HepG2 (cell line): ENCODE results near the gene STK11. TPM values are rescaled to one million over a fixed set of nuclear protein-coding genes. Genes with fewer than 3 reads are reported as not detected.

Source experiments
- AGO1 ChIP-seq: fragments of 200-400 bp; formaldehyde crosslinking; IDR thresholded peaks from 2 replicates; pipeline ENCODE4 v1.6.1; 2017; ENCODE audit warnings: mild to moderate bottlenecking, low read depth, low read length, moderate library complexity; ENCODE audit not compliant: poor library complexity, severe bottlenecking
- AHR ChIP-seq: IDR thresholded peaks from 2 replicates; pipeline ENCODE4 v1.6.1; 2018; ENCODE audit warnings: missing genetic modification reagents, missing compliant biosample characterization
- DZIP1 ChIP-seq: sonication (generic); formaldehyde crosslinking; IDR thresholded peaks from 2 replicates; pipeline ENCODE4 v1.5.0; 2020; ENCODE audit warnings: mild to moderate bottlenecking, missing genetic modification reagents
- EED ChIP-seq: sonication (generic); formaldehyde crosslinking; IDR thresholded peaks from 2 replicates; pipeline ENCODE4 v1.5.0; 2020; ENCODE audit warnings: mild to moderate bottlenecking, missing genetic modification reagents
- FOXP4 ChIP-seq: sonication (generic); formaldehyde crosslinking; IDR thresholded peaks from 2 replicates; pipeline ENCODE4 v1.4.0; 2020; ENCODE audit warnings: missing genetic modification reagents
- IRF1 ChIP-seq: sonication (generic); formaldehyde crosslinking; IDR thresholded peaks from 2 replicates; pipeline ENCODE4 v1.4.0; 2020; ENCODE audit warnings: low read depth, mild to moderate bottlenecking, missing genetic modification reagents
- ISL2 ChIP-seq: sonication (generic); formaldehyde crosslinking; IDR thresholded peaks from 2 replicates; pipeline ENCODE4 v1.5.0; 2020; ENCODE audit warnings: missing genetic modification reagents
- KMT2B ChIP-seq: IDR thresholded peaks from 2 replicates; pipeline ENCODE4 v1.6.1; 2016; ENCODE audit warnings: missing genetic modification reagents, missing compliant biosample characterization
- NBN ChIP-seq: fragments of 450-650 bp; conservative IDR thresholded peaks from 2 replicates; pipeline ENCODE4 v1.6.1; 2017
- PRPF4 ChIP-seq: fragments of 200-400 bp; formaldehyde crosslinking; IDR thresholded peaks from 2 replicates; pipeline ENCODE4 v1.6.1; 2016; ENCODE audit warnings: low read length, low read depth; ENCODE audit not compliant: poor library complexity, severe bottlenecking
- SIN3B ChIP-seq: fragments of 150-350 bp; IDR thresholded peaks from 2 replicates; pipeline ENCODE4 v1.6.1; 2014; ENCODE audit warnings: low read length
- SPEN ChIP-seq: sonication (generic); formaldehyde crosslinking; IDR thresholded peaks from 2 replicates; pipeline ENCODE4 v1.5.1; 2020; ENCODE audit warnings: low read depth, mild to moderate bottlenecking, missing genetic modification reagents
- TFDP1 ChIP-seq: IDR thresholded peaks from 2 replicates; pipeline ENCODE4 v1.6.1; 2016; ENCODE audit warnings: missing compliant biosample characterization, missing genetic modification reagents, borderline replicate concordance
- ZBTB44 ChIP-seq: sonication (generic); formaldehyde crosslinking; IDR thresholded peaks from 2 replicates; pipeline ENCODE4 v1.4.0; 2020; ENCODE audit warnings: missing genetic modification reagents
- ZNF121 ChIP-seq: sonication (generic); formaldehyde crosslinking; IDR thresholded peaks from 2 replicates; pipeline ENCODE4 v1.5.0; 2020; ENCODE audit warnings: mild to moderate bottlenecking, missing genetic modification reagents
- ZNF230 ChIP-seq: sonication (generic); formaldehyde crosslinking; IDR thresholded peaks from 2 replicates; pipeline ENCODE4 v1.4.0; 2020; ENCODE audit warnings: mild to moderate bottlenecking, missing genetic modification reagents
- ZNF274 ChIP-seq: sonication (generic); formaldehyde crosslinking; IDR thresholded peaks from 2 replicates; pipeline ENCODE4 v1.5.1; 2020; ENCODE audit warnings: mild to moderate bottlenecking, missing genetic modification reagents
- ZNF335 ChIP-seq: sonication (generic); formaldehyde crosslinking; IDR thresholded peaks from 2 replicates; pipeline ENCODE4 v1.4.0; 2020; ENCODE audit warnings: missing genetic modification reagents
- ZNF562 ChIP-seq: sonication (generic); formaldehyde crosslinking; IDR thresholded peaks from 2 replicates; pipeline ENCODE4 v1.8.0; 2022; ENCODE audit warnings: missing genetic modification reagents, borderline replicate concordance
- ZNF747 ChIP-seq: sonication (generic); formaldehyde crosslinking; IDR thresholded peaks from 2 replicates; pipeline ENCODE4 v1.8.1; 2023; ENCODE audit warnings: missing genetic modification reagents, mild to moderate bottlenecking, borderline replicate concordance
- polyA plus RNA-seq, 8 experiments: library from polyadenylated mRNA; depleted of rRNA in 3 of 8; stranded (reverse) in 7 of 8; unstranded in 1 of 8; fragments of >200 nt; fragmentation: Illumina TruSeq in 4 of 8; extraction: Trizol in 4 of 8; gene quantifications; 2 replicates each; pipeline versions ENCODE4 v1.2.1 to v1.2.3, GENCODE V29; 2011 to 2016; ENCODE audit warnings: low read depth in 4 of 8, missing spikeins in 1 of 8, mixed read lengths in 1 of 8; ENCODE audit not compliant: insufficient read depth in 1 of 8
- total RNA-seq, 5 experiments: library from RNA; depleted of rRNA; stranded (reverse); fragments of >200 nt; fragmentation: Illumina TruSeq; extraction: Trizol; gene quantifications; 2 replicates each; pipeline ENCODE4 v1.2.3, GENCODE V29; 2016; ENCODE audit warnings: low read depth in 1 of 5

Gene STK11
- total and polyA plus RNA-seq, 2 of the 13 experiments (the other 11 are each of a cell fraction or from before 2014, with no cell fraction given): 27.5 to 43.6 TPM

GRCh38 chr19:1266129-1266915, 60.7 kb downstream of the STK11 start (continued):
- no peak for TF ChIP-seq PRPF4
- TF ChIP-seq ZNF274 (CRISPR knock-in tag): 0 out of 2 replicates have a peak, but pooled peaks have one; percentile 26
- TF ChIP-seq FOXP4 (CRISPR knock-in tag): peak; percentile 74
- peak; percentile 50; the same call in 1 of the 2 replicates for TF ChIP-seq TFDP1 (CRISPR knock-in tag)
- no peak for TF ChIP-seq KMT2B
- TF ChIP-seq NBN: no peak
- peak; percentile 77; the same call in 1 of the 2 replicates for TF ChIP-seq IRF1
- TF ChIP-seq ZNF335 (CRISPR knock-in tag): peak; percentile 60; the same call in 1 of the 2 replicates
- TF ChIP-seq ZNF562: no peak
- TF ChIP-seq ZNF747: peak; percentile 67; the same call in 1 of the 2 replicates
- 0 out of 2 replicates have a peak, but pooled peaks have one; percentile 52 for TF ChIP-seq ZNF230 (CRISPR knock-in tag)
- peak; percentile 41 for TF ChIP-seq ISL2
- TF ChIP-seq AGO1: peak; percentile 81
- TF ChIP-seq AHR (CRISPR knock-in tag): no peak
- no peak for TF ChIP-seq ZNF121 (CRISPR knock-in tag)
- no peak; the same call in none of the 2 replicates for TF ChIP-seq SPEN (CRISPR knock-in tag)
- no peak for TF ChIP-seq SIN3B
- TF ChIP-seq EED (CRISPR knock-in tag): peak; percentile 93
- TF ChIP-seq DZIP1 (CRISPR knock-in tag): 0 out of 2 replicates have a peak, but pooled peaks have one; percentile 18
- no peak for TF ChIP-seq ZBTB44 (CRISPR knock-in tag)
